K562 (cell line): ENCODE measurements around the gene POLR3GL. TPM values are rescaled to one million over a fixed set of nuclear protein-coding genes. Genes with fewer than 3 reads are reported as not detected.

Source experiments
- DPF2 ChIP-seq: fragments of 450-650 bp; IDR thresholded peaks from 2 replicates; pipeline ENCODE4 v1.6.1; 2016
- E2F3 ChIP-seq: fragments of 250-450 bp; sonication (Bioruptor Pico); IDR thresholded peaks from 2 replicates; pipeline ENCODE4 v1.4.0; 2020; ENCODE audit warnings: mild to moderate bottlenecking
- HCFC1 ChIP-seq: IDR thresholded peaks from 2 replicates; pipeline ENCODE4 v1.6.1; 2012; ENCODE audit warnings: low read depth, low read length, improper control_type of control experiment
- HDGF ChIP-seq: fragments of 450-650 bp; IDR thresholded peaks from 2 replicates; pipeline ENCODE4 v1.6.1; 2016
- KLF6 ChIP-seq: fragments of 250-450 bp; sonication (Bioruptor Pico); IDR thresholded peaks from 2 replicates; pipeline ENCODE4 v1.4.0; 2020; ENCODE audit warnings: mild to moderate bottlenecking, moderate library complexity, borderline replicate concordance
- NELFE ChIP-seq: IDR thresholded peaks from 2 replicates; pipeline ENCODE4 v1.6.1; 2011; ENCODE audit warnings: mild to moderate bottlenecking; ENCODE audit not compliant: insufficient read depth, insufficient read length
- ZFP1 ChIP-seq: fragments of 450-650 bp; formaldehyde crosslinking; IDR thresholded peaks from 2 replicates; pipeline ENCODE4 v1.4.0; 2020; ENCODE audit warnings: mild to moderate bottlenecking, mixed read lengths
- ZNF12 ChIP-seq: sonication (generic); formaldehyde crosslinking; IDR thresholded peaks from 2 replicates; pipeline ENCODE4 v1.4.0; 2020; ENCODE audit warnings: mild to moderate bottlenecking, missing genetic modification reagents
- ZNF175 ChIP-seq: fragments of 200-800 bp; sonication (Bioruptor generic); IDR thresholded peaks from 2 replicates; pipeline ENCODE4 v1.6.1; 2016; ENCODE audit warnings: low read depth, mild to moderate bottlenecking, missing genetic modification characterization, missing compliant biosample characterization
- ZNF76 ChIP-seq: fragments of 250-450 bp; sonication (Bioruptor Pico); IDR thresholded peaks from 2 replicates; pipeline ENCODE4 v1.4.0; 2020; ENCODE audit warnings: mild to moderate bottlenecking, moderate library complexity, borderline replicate concordance
- polyA plus RNA-seq, 8 experiments: library from polyadenylated mRNA; depleted of rRNA in 4 of 8; stranded (reverse) in 5 of 8; unstranded in 3 of 8; fragments of >200 nt; fragmentation: Nextera tagmentation in 2 of 8; fragmentation: Illumina TruSeq in 1 of 8; extraction: Ambion mirVana in 2 of 8; extraction: Trizol in 1 of 8; gene quantifications; 2 replicates each; pipeline versions ENCODE4 v1.2.1 to v1.2.3, GENCODE V29; 2011 to 2014; ENCODE audit warnings: inconsistent platforms in 1 of 8, missing spikeins in 1 of 8
- total RNA-seq, 7 experiments: library from RNA; depleted of rRNA in 6 of 7; stranded (reverse); fragments of >200 nt in 6 of 7; fragmentation: Illumina TruSeq in 2 of 7; extraction: Trizol in 2 of 7; gene quantifications; 2 replicates each; pipeline versions ENCODE4 v1.2.1 to v1.2.3, GENCODE V29; 2011 to 2021; ENCODE audit warnings: low replicate concordance in 1 of 7
- TF ChIP-seq, protein P1 (sequence below), 2 experiments: IDR thresholded peaks in 1 of 2; conservative IDR thresholded peaks in 1 of 2; 2 replicates each; pipeline ENCODE4 v1.6.1; 2016; ENCODE audit warnings: low read depth in 2 of 2, mild to moderate bottlenecking in 1 of 2, missing compliant biosample characterization in 1 of 2, missing genetic modification characterization in 1 of 2, moderate library complexity in 1 of 2
- TF ChIP-seq, protein P2 (sequence below): sonication (generic); formaldehyde crosslinking; IDR thresholded peaks from 2 replicates; pipeline ENCODE4 v1.8.0; 2022; ENCODE audit warnings: mild to moderate bottlenecking, missing genetic modification reagents
- TF ChIP-seq, protein P3 (sequence below): fragments of 250-450 bp; sonication (Bioruptor Pico); IDR thresholded peaks from 2 replicates; pipeline ENCODE4 v1.5.0; 2021
- TF ChIP-seq, protein P4 (sequence below), 2 experiments: fragments of 200-800 bp in 1 of 2; sonication (Bioruptor generic) in 1 of 2; sonication (generic) in 1 of 2; formaldehyde crosslinking in 1 of 2; IDR thresholded peaks in 1 of 2; conservative IDR thresholded peaks in 1 of 2; 2 replicates each; pipeline versions ENCODE4 v1.5.0 to v1.6.1; 2016 to 2020; ENCODE audit warnings: missing compliant biosample characterization in 1 of 2, missing genetic modification characterization in 1 of 2, missing genetic modification reagents in 1 of 2
- TF ChIP-seq, protein P5 (sequence below): fragments of 450-650 bp; IDR thresholded peaks from 2 replicates; pipeline ENCODE4 v1.7.1; 2018; ENCODE audit warnings: mild to moderate bottlenecking, low read depth; ENCODE audit not compliant: partially characterized antibody

Gene POLR3GL
- total and polyA plus RNA-seq, 9 of the 15 experiments (the other 6 are each of a cell fraction or from before 2014, with no cell fraction given) = 14.6 to 48.4 (median 38.2) TPM

DNA sequence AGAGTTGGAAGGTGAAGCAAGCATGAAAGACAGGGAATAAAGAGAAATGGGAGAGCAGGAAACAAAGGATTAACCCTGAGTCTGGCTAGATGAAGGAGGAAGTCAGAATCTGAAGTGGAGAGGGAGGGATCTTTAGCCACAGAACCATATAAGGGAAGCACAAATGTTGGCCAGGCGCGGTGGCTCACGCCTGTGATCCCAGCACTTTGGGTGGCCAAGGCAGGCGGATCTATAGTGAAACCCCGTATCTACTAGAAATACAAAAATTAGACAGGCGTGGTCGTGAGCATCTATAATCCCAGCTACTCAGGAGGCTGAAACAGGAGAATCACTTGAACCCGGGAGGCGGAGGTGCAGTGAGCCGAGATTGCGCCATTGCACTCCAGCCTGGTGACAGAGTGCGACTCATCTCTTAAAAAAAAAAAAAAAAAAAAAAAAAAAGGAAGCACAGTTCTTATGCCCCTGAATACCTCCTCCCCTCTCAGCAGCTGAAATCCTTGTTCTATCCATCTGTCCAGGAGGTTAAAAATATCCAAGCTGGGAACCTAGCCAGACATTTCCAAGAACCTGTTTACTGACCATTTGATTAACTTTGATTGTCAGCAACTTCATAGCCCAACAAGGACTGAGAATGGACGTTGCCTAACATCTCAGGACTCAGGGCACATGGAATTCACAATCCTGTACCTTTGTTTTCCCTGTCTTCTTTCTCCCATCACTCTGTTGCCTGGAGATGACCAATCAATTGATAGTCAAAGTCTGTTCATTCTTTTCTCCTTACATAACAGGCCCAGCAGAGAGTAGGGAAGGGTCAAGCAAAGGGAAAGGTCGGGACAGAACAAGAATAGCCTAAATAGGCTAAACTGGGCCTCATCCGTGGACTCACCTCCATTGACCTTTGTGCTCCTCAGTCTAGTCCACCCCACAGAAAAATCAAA is 21.3 kb downstream of the POLR3GL start (continued):
- TF ChIP-seq, protein P1, sequence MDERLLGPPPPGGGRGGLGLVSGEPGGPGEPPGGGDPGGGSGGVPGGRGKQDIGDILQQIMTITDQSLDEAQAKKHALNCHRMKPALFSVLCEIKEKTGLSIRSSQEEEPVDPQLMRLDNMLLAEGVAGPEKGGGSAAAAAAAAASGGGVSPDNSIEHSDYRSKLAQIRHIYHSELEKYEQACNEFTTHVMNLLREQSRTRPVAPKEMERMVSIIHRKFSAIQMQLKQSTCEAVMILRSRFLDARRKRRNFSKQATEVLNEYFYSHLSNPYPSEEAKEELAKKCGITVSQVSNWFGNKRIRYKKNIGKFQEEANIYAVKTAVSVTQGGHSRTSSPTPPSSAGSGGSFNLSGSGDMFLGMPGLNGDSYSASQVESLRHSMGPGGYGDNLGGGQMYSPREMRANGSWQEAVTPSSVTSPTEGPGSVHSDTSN (CRISPR knock-in tag; IDR thresholded peaks at IDR 0.05; ENCODE audit: low read depth) = no peak
- TF ChIP-seq, protein P1 (tag; conservative IDR thresholded peaks at IDR 0.05; ENCODE audit: low read depth) = 0 out of 2 replicates have a peak, but pooled peaks have one; percentile 33
- TF ChIP-seq ZNF175 (no peak), ZNF76 (CRISPR knock-in tag) (0 out of 2 replicates have a peak, but pooled peaks have one; percentile 41), HCFC1 (no peak), KLF6 (CRISPR knock-in tag) (no peak), DPF2 (no peak), HDGF (peak; percentile 39; the same call in 1 of the 2 replicates), ZFP1 (CRISPR knock-in tag) (no peak), E2F3 (CRISPR knock-in tag) (peak; percentile 29; the same call in 1 of the 2 replicates), ZNF12 (no peak), NELFE (no peak)
- TF ChIP-seq, protein P2, sequence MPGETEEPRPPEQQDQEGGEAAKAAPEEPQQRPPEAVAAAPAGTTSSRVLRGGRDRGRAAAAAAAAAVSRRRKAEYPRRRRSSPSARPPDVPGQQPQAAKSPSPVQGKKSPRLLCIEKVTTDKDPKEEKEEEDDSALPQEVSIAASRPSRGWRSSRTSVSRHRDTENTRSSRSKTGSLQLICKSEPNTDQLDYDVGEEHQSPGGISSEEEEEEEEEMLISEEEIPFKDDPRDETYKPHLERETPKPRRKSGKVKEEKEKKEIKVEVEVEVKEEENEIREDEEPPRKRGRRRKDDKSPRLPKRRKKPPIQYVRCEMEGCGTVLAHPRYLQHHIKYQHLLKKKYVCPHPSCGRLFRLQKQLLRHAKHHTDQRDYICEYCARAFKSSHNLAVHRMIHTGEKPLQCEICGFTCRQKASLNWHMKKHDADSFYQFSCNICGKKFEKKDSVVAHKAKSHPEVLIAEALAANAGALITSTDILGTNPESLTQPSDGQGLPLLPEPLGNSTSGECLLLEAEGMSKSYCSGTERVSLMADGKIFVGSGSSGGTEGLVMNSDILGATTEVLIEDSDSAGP (CRISPR knock-in tag) = no peak
- TF ChIP-seq, protein P3, sequence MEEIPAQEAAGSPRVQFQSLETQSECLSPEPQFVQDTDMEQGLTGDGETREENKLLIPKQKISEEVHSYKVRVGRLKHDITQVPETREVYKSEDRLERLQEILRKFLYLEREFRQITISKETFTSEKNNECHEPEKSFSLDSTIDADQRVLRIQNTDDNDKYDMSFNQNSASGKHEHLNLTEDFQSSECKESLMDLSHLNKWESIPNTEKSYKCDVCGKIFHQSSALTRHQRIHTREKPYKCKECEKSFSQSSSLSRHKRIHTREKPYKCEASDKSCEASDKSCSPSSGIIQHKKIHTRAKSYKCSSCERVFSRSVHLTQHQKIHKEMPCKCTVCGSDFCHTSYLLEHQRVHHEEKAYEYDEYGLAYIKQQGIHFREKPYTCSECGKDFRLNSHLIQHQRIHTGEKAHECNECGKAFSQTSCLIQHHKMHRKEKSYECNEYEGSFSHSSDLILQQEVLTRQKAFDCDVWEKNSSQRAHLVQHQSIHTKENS = no peak
- TF ChIP-seq, protein P4, sequence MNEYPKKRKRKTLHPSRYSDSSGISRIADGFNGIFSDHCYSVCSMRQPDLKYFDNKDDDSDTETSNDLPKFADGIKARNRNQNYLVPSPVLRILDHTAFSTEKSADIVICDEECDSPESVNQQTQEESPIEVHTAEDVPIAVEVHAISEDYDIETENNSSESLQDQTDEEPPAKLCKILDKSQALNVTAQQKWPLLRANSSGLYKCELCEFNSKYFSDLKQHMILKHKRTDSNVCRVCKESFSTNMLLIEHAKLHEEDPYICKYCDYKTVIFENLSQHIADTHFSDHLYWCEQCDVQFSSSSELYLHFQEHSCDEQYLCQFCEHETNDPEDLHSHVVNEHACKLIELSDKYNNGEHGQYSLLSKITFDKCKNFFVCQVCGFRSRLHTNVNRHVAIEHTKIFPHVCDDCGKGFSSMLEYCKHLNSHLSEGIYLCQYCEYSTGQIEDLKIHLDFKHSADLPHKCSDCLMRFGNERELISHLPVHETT (CRISPR knock-in tag; conservative IDR thresholded peaks at IDR 0.05 in 1 of 2, IDR thresholded peaks at IDR 0.05 in 1 of 2) = peak in 1 of 2 experiments; percentile 50; a peak in 1 of 4 replicates
- TF ChIP-seq, protein P5, sequence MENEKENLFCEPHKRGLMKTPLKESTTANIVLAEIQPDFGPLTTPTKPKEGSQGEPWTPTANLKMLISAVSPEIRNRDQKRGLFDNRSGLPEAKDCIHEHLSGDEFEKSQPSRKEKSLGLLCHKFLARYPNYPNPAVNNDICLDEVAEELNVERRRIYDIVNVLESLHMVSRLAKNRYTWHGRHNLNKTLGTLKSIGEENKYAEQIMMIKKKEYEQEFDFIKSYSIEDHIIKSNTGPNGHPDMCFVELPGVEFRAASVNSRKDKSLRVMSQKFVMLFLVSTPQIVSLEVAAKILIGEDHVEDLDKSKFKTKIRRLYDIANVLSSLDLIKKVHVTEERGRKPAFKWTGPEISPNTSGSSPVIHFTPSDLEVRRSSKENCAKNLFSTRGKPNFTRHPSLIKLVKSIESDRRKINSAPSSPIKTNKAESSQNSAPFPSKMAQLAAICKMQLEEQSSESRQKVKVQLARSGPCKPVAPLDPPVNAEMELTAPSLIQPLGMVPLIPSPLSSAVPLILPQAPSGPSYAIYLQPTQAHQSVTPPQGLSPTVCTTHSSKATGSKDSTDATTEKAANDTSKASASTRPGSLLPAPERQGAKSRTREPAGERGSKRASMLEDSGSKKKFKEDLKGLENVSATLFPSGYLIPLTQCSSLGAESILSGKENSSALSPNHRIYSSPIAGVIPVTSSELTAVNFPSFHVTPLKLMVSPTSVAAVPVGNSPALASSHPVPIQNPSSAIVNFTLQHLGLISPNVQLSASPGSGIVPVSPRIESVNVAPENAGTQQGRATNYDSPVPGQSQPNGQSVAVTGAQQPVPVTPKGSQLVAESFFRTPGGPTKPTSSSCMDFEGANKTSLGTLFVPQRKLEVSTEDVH = no peak
